ACC112 (cell line): ENCODE data around the gene GSN.

ENCODE experiments used
- H2AFZ ChIP-seq: fragments of 200-600 bp; sonication (generic); one replicate; pipeline ENCODE4 v1.6.0; 2017; ENCODE audit warnings: antibody characterized with exemption, low read length; ENCODE audit not compliant: unreplicated experiment
- H3K27ac ChIP-seq: fragments of 200-600 bp; sonication (generic); 2 replicates; pipeline ENCODE4 v1.5.1; 2014; ENCODE audit warnings: low read depth, mild to moderate bottlenecking, antibody characterized with exemption, low read length, moderate library complexity
- H3K27me3 ChIP-seq: fragments of 200-600 bp; sonication (generic); 2 replicates; pipeline ENCODE4 v1.6.1; 2014; ENCODE audit warnings: mild to moderate bottlenecking, antibody characterized with exemption, low read length, moderate library complexity, mixed read lengths; ENCODE audit not compliant: insufficient read depth
- H3K36me3 ChIP-seq: fragments of 200-600 bp; sonication (generic); 2 replicates; pipeline ENCODE4 v1.6.1; 2016; ENCODE audit warnings: mild to moderate bottlenecking, antibody characterized with exemption, low read length, moderate library complexity, mixed read lengths; ENCODE audit not compliant: insufficient read depth
- H3K4me1 ChIP-seq: fragments of 200-600 bp; sonication (generic); one replicate; pipeline ENCODE4 v1.6.1; 2016; ENCODE audit warnings: low read length, mixed read lengths; ENCODE audit not compliant: insufficient read depth, unreplicated experiment, control insufficient read depth
- H3K4me3 ChIP-seq: fragments of 200-600 bp; sonication (generic); 2 replicates; pipeline ENCODE4 v1.5.1; 2014; ENCODE audit warnings: mild to moderate bottlenecking, low read depth, low read length
- H3K79me2 ChIP-seq: fragments of 200-600 bp; sonication (generic); one replicate; pipeline ENCODE4 v1.6.0; 2016; ENCODE audit warnings: low read length; ENCODE audit not compliant: control insufficient read depth, unreplicated experiment, insufficient read depth

GSN gene

GRCh38 chr9:121340676-121341392, 72.9 kb downstream of the GSN start:
- Histone ChIP-seq H3K36me3 (peaks cover 4% of the 10 kb centered on the region), H3K27me3 (no peaks in the 10 kb centered on the region), H2AFZ (no peak overlapping the region), H3K27ac (no peak overlapping the region), H3K4me3 (no peak overlapping the region), H3K79me2 (no peaks in the 10 kb centered on the region), H3K4me1 (no peaks in the 10 kb centered on the region)

GRCh38 chr9:121344184-121344583, 76.2 kb downstream of the GSN start:
- H3K79me2 ChIP-seq: no peaks in the 10 kb centered on the region
- H2AFZ ChIP-seq: no peak overlapping the region
- no peaks in the 10 kb centered on the region for H3K27me3 ChIP-seq
- no peak overlapping the region for H3K4me3 ChIP-seq
- peaks cover 23% of the 10 kb centered on the region for H3K36me3 ChIP-seq
- H3K27ac ChIP-seq: no peak overlapping the region
- no peaks in the 10 kb centered on the region for H3K4me1 ChIP-seq

DNA sequence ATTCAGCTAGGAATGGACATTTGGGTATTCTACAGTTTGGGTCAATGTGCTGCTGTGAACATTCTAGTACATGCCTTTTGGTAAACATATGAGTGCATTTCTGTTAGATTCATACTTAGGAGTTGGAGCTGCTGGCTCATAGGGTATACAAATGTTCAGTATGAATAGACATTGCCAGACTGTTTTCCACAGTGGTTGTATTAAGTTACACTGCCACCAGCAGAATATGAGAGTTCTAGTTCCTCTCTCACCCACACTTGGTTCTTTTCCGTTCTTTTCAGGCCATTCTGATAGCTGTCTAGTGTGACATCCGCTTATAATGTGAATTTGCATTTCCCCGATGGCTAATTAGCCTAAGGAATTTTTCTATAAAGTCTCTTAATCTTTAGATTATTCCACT, 77.1 kb downstream of the GSN start:
- Histone ChIP-seq H3K79me2 (no peaks in the 10 kb centered on the region), H3K4me1 (no peaks in the 10 kb centered on the region), H3K27me3 (no peaks in the 10 kb centered on the region), H3K36me3 (peaks cover 23% of the 10 kb centered on the region), H2AFZ (no peak overlapping the region), H3K4me3 (no peak overlapping the region), H3K27ac (no peak overlapping the region)

DNA sequence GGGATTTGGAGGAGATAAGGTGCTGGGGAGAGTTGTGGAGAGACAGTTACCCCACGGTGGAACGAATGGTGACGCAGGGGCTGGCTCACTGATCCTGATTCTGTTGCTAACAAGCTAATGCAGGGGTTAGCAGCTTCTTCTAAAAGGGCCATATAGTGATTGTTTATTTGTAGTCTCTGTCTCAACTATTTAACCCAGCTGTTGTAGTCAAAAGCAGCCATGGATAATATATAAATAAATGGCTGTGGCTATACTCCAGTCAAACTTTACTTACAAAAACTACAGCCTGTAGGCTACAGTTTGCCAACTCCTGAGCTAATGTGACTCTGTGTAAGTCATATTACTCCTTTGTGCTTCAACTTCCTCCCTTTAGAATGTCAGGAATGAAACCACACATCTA, 80.3 kb downstream of the GSN start:
- no peak overlapping the region for H2AFZ ChIP-seq
- H3K4me1 ChIP-seq: peaks cover 19% of the 10 kb centered on the region
- no peaks in the 10 kb centered on the region for H3K27me3 ChIP-seq
- peaks cover 40% of the 10 kb centered on the region for H3K36me3 ChIP-seq
- no peaks in the 10 kb centered on the region for H3K79me2 ChIP-seq
- no peak overlapping the region for H3K4me3 ChIP-seq
- H3K27ac ChIP-seq: no peak overlapping the region

GRCh38 chr9:121349009-121349408, 81.0 kb downstream of the GSN start:
- no peaks in the 10 kb centered on the region for H3K27me3 ChIP-seq
- H3K4me3 ChIP-seq: no peak overlapping the region
- H3K79me2 ChIP-seq: no peaks in the 10 kb centered on the region
- no peak overlapping the region for H2AFZ ChIP-seq
- H3K27ac ChIP-seq: no peak overlapping the region
- peaks cover 45% of the 10 kb centered on the region for H3K36me3 ChIP-seq
- peaks cover 19% of the 10 kb centered on the region for H3K4me1 ChIP-seq

DNA sequence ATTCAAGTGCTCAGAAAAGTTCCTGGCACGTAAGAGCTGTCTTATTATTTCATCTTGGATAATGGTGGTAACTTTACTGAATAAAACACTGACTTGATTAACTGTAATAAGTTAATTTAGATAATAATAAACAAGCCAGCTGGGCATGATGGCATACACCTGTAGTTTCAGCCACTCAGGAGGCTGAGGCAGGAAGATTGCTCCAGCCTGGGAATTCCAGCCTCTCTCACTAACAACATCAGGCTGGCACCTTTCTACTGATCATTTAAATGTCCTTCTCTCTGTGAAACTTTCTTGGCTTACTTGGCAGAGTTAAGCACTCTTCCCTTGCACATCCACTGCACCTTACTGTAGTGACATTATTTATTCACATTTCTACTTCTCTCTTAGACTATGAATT, 82.1 kb downstream of the GSN start:
- Histone ChIP-seq H2AFZ (no peak overlapping the region), H3K4me1 (peaks cover 19% of the 10 kb centered on the region), H3K27me3 (no peaks in the 10 kb centered on the region), H3K4me3 (no peak overlapping the region), H3K27ac (0 out of 2 replicates have a peak overlapping the region, but pooled peaks have one; percentile 69), H3K36me3 (peaks cover 45% of the 10 kb centered on the region), H3K79me2 (no peaks in the 10 kb centered on the region)

DNA sequence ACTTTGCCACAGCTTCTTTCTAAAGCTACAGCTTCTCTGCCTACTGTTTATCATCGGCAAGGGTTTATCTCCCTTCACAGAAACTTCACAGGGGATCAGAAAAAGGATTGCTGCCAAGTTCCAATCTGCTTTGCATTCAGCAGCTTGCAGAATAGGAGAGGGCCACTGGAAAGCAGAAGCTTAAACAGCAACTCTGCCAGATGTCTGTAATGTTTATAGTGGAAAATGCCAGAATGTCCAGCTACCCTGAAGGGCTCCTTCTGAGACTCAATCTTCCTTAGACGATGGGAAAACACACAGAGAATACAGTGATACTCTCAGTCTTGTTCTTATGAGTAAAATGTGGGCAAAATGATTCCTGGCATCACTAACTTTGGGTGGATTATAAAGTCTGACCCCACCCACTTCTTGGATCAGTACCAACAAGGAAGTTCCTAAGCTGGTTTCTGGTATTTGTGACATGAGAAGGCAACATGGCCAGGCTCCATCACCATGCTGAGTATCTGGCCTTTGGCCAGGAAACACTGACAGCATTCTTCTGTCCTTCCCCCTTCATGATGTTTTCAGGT, 83.1 kb downstream of the GSN start:
- Histone ChIP-seq H3K36me3 (peaks cover 47% of the 10 kb centered on the region), H3K4me3 (peak overlapping the region; percentile 19; the same call in 1 of the 2 replicates), H3K27ac (peak overlapping the region; percentile 69), H2AFZ (no peak overlapping the region), H3K27me3 (no peaks in the 10 kb centered on the region), H3K4me1 (peaks cover 19% of the 10 kb centered on the region), H3K79me2 (peaks cover 4% of the 10 kb centered on the region)

- Histone ChIP-seq H3K36me3 (peaks cover 35% of the 10 kb centered on the region), H3K4me3 (no peak overlapping the region), H3K27ac (no peak overlapping the region), H3K79me2 (peaks cover 16% of the 10 kb centered on the region), H3K27me3 (no peaks in the 10 kb centered on the region), H3K4me1 (peaks cover 20% of the 10 kb centered on the region), H2AFZ (no peak overlapping the region)
Measured at GRCh38 chr9:121353241-121354061, 85.5 kb downstream of the GSN start.

DNA sequence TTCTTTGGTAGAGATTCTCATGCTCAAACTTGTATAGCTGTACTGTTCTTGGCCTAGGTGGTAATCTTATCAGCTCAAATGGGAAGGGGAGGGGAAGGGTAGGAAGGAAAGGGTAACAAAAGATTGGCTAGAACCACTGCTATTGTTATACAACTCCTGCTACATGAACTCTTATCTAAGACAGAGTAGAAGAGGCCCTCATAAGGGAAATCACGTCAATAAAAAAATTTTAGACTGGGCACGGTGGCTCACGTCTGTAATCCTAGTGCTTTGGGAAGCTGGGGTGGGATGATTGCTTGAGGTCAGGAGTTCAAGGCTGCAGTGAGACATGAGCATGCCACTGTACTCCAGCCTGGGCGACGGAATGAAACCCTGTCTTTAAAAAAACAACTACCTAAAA, 86.2 kb downstream of the GSN start:
- H3K4me1 ChIP-seq: peaks cover 27% of the 10 kb centered on the region
- no peak overlapping the region for H3K4me3 ChIP-seq
- H3K36me3 ChIP-seq: peaks cover 29% of the 10 kb centered on the region
- H2AFZ ChIP-seq: no peak overlapping the region
- no peak overlapping the region for H3K27ac ChIP-seq
- H3K27me3 ChIP-seq: no peaks in the 10 kb centered on the region
- H3K79me2 ChIP-seq: peaks cover 22% of the 10 kb centered on the region

- H3K27ac ChIP-seq: no peak overlapping the region
- H3K79me2 ChIP-seq: peaks cover 28% of the 10 kb centered on the region
- H3K4me3 ChIP-seq: no peak overlapping the region
- H3K27me3 ChIP-seq: no peaks in the 10 kb centered on the region
- H3K36me3 ChIP-seq: peaks cover 29% of the 10 kb centered on the region
- H2AFZ ChIP-seq: no peak overlapping the region
- H3K4me1 ChIP-seq: peaks cover 33% of the 10 kb centered on the region
Measured at GRCh38 chr9:121354762-121355161, 86.8 kb downstream of the GSN start.
